ENCODE results near the gene CDC42BPA.

- TF ChIP-seq E2F6 (IDR thresholded peaks at IDR 0.05; ENCODE audit: borderline replicate concordance, low read depth), result no peak
- TF ChIP-seq POLR2A (IDR thresholded peaks at IDR 0.05; ENCODE audit: low read length), result no peak
- no peak for TF ChIP-seq CTCF (IDR thresholded peaks at IDR 0.05)
Measured at GRCh38 chr1:226943927-226944326, 374.4 kb downstream of the CDC42BPA start.
